ENCODE data around the gene AP2M1.

The AP2M1 gene

GRCh38 chr3:184229394-184230080 is 54.9 kb downstream of the AP2M1 start, which contains the start of gene VWA5B2:
Gene VWA5B2, plus strand, starts transcription at chr3:184229585. Its CDS starts 944 bp downstream, at chr3:184230529.
- peak; percentile 44 for DNase-seq

DNA sequence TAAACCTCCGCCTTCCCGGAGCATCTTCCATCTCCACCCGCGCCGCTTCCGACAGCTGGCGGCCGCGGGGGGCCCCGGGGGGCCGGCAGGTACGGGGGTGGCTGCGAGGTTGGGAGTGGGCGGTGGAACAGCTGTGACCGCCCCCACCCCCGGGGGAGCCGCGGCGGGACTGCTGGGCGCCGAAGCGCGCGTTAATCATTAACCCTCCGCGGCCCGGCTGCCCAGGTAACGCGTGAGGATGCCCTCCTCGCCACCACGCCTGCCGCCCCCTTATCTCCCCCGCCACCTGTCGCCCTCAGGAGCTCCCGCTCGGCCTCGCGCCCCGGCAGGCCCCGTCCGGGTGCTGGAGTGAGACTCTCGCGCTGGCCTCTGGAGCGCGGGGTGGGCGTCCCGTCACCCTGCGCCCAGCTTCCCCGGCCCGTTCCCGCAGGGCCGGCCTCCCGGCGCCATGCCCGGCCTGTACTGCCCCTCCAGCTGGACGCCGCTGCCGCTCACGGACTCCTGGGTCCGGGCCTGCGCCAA is 55.5 kb downstream of the AP2M1 start:
- no peak for DNase-seq

DNA sequence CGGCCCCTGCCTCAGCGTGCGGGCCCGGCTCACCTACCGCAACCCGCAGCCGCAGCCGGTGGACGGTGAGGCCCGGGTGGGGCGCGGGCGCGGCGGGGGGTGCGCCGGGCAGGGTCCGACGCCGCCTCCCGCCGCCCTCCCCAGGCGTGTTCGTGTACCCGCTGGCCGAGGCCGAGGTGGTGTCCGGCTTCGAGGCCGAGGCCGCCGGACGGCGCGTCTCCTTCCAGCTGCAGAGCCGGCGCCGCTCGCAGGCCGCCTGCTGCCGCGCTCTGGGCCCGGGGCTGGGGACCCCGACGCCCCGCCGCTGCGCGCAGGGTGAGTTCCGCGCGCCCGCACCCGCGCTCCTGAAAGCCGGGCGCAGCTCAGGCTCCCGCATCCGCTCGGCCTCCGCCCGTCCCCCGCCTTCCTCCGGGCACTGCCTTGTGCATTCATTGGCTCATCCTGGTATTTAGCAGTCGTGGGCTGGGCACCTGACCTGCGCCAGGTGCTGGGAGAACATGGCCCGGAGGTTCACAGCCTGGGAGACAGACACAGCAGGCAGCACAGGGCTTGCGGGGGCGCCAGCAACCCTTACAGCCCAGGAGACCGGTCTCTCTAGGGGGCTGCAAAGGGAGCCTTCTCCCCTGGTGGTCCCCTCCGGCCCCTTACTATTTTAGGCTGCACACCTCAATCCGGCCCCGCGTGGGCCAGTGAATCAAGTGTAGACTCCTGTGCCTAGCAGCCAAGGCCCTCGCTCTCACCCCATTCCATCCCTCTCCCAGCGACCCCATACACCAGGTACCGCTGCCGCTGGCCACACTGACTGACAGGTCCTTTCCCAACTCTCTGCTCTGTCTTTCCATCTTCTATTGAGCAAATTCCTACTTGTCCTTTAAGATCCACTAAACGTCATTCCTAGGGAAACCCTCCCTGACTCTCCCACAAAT is 56.2 kb downstream of the AP2M1 start:
- no peak for DNase-seq

DNA sequence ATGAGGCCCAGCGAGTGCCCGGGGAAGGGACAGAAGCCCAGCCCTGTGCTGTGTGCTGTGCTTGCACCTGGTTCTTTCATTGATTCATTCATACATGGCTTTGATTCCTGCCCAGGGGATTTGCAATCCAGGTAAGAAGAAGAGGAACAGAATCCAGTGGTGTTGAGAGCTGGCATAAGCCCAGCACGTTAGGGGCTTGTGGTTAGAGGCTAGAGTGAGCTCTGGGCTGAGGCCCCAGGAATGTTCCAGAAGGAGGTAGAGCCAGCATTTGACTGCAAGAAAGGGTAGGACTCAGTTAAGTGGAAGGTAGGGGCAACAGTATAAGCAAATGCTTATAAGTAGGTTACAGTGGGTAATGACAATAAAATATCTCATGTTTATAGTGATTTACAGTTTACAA is 57.0 kb downstream of the AP2M1 start:
- DNase-seq: no peak

GRCh38 chr3:184233127-184233843 is 58.6 kb downstream of the AP2M1 start:
- DNase-seq: no peak

Measured in NCI-H1092 (cell line).